ENCODE results near the gene TM4SF4.

DNA sequence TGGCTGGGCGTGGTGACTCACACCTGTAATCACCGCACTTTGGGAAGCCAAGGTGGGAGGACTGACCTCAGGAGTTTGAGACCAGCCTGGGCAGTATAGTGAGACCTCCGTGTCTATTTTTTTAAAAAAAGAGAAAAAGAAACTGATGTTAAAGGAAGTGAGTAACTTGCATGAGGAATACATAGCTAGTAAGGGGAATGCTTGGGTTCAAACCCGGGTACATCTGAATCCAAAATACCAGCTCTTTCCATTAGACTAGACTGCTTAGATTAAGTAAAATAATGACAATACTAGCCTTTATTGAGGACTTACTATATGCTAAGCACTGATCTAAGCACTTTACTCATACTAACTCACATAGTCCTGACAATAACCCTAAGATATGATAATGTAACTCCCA is 22.4 kb downstream of the TM4SF4 start:
- TF ChIP-seq, protein P1, sequence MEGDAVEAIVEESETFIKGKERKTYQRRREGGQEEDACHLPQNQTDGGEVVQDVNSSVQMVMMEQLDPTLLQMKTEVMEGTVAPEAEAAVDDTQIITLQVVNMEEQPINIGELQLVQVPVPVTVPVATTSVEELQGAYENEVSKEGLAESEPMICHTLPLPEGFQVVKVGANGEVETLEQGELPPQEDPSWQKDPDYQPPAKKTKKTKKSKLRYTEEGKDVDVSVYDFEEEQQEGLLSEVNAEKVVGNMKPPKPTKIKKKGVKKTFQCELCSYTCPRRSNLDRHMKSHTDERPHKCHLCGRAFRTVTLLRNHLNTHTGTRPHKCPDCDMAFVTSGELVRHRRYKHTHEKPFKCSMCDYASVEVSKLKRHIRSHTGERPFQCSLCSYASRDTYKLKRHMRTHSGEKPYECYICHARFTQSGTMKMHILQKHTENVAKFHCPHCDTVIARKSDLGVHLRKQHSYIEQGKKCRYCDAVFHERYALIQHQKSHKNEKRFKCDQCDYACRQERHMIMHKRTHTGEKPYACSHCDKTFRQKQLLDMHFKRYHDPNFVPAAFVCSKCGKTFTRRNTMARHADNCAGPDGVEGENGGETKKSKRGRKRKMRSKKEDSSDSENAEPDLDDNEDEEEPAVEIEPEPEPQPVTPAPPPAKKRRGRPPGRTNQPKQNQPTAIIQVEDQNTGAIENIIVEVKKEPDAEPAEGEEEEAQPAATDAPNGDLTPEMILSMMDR (conservative IDR thresholded peaks at IDR 0.05; ENCODE audit: low read length): no peak
- TF ChIP-seq EZH2phosphoT487 (IDR thresholded peaks at IDR 0.05; ENCODE audit: borderline replicate concordance): no peak

Measured in Loucy (cell line).